ENCODE data around the gene CEP72. TPM values are rescaled to one million over a fixed set of nuclear protein-coding genes. Genes with fewer than 3 reads are reported as not detected.

Gene CEP72
- total RNA-seq, 1 experiment from 2014 or later, result 24.8 TPM

GRCh38 chr5:670396-671270 lies 58.5 kb downstream of the CEP72 start:
- no peak overlapping the region for H3K27ac Mint-ChIP-seq
- no peaks in the 10 kb centered on the region for H3K23me2 ChIP-seq (ENCODE audit: insufficient read length, low read depth, low read length, poor library complexity, severe bottlenecking)

More at GRCh38 chr5:670396-671270, 58.5 kb downstream of the CEP72 start:
- H3K4me2 ChIP-seq (ENCODE audit: insufficient read depth, insufficient read length, low read length), result no peak overlapping the region
- no peak overlapping the region for H2AK5ac ChIP-seq (ENCODE audit: insufficient read length, low read length)
- H3K9me3 Mint-ChIP-seq, result no peaks in the 10 kb centered on the region
- no peak overlapping the region for H2BK120ac ChIP-seq (ENCODE audit: low read depth, low read length, poor library complexity, severe bottlenecking)
- WGBS (ENCODE audit: extremely low coverage, insufficient read length, low lambda C conversion rate), result no CpG with 5 or more reads among the region's 33 CpGs
- no peak overlapping the region for H3K27ac ChIP-seq (ENCODE audit: insufficient read length, low read depth, low read length)
- H3K9ac ChIP-seq (ENCODE audit: extremely low read depth, insufficient read length, low read length), result no peak overlapping the region
- no peak overlapping the region for H2BK12ac ChIP-seq (ENCODE audit: insufficient read length, low read depth, low read length)
- no peak for TF ChIP-seq CTCF (conservative IDR thresholded peaks at IDR 0.05)
- no peak overlapping the region for H2BK5ac ChIP-seq (ENCODE audit: insufficient read length, low read length)
- no peak overlapping the region for H3K14ac ChIP-seq (ENCODE audit: insufficient read depth, low read length)
- H2BK20ac ChIP-seq (ENCODE audit: low read depth, low read length, poor library complexity, severe bottlenecking), result no peak overlapping the region
- H2BK15ac ChIP-seq (ENCODE audit: low read depth, low read length), result no peak overlapping the region
- no peak overlapping the region for H3T11ph ChIP-seq (ENCODE audit: low read length)
- DNase-seq, result peak; percentile 25
- H3K9me3 ChIP-seq (ENCODE audit: control insufficient read depth, low read depth, low read length), result no peaks in the 10 kb centered on the region
- H3K56ac ChIP-seq (ENCODE audit: insufficient read length, low read depth, low read length), result no peak overlapping the region
- H3K23ac ChIP-seq (ENCODE audit: insufficient read length, low read depth, low read length), result no peak overlapping the region
- no peaks in the 10 kb centered on the region for H3K79me2 ChIP-seq (ENCODE audit: insufficient read depth, low read length)
- H4K91ac ChIP-seq (ENCODE audit: insufficient read length, low read depth, low read length), result no peak overlapping the region
- no peaks in the 10 kb centered on the region for H3K27me3 ChIP-seq (ENCODE audit: insufficient read depth, low read length)
- no peak overlapping the region for H2AFZ ChIP-seq (ENCODE audit: low read length)
- H3K79me1 ChIP-seq (ENCODE audit: insufficient read depth, low read depth, low read length, poor library complexity, severe bottlenecking), result no peaks in the 10 kb centered on the region
- H4K8ac ChIP-seq (replicated peaks; ENCODE audit: insufficient read length, low read depth, low read length), result no peak overlapping the region
- H3K18ac ChIP-seq (ENCODE audit: insufficient read length, low read depth, low read length), result no peak overlapping the region
- no peak overlapping the region for H3K4ac ChIP-seq (ENCODE audit: low read depth, low read length)
- H3K4me1 Mint-ChIP-seq, result peaks cover 5 to 9% of the 10 kb centered on the region in 2 experiments
- H4K5ac ChIP-seq (ENCODE audit: insufficient read length, low read depth, low read length), result no peak overlapping the region
- no peaks in the 10 kb centered on the region for H4K20me1 ChIP-seq (ENCODE audit: control insufficient read depth, insufficient read depth, insufficient read length)
- H3K4me3 Mint-ChIP-seq, result no peak overlapping the region
- no peaks in the 10 kb centered on the region for H3K4me1 ChIP-seq (ENCODE audit: insufficient read depth, low read length)
- peaks cover 5 to 12% (median 12%) of the 10 kb centered on the region in 3 experiments; a peak in 6 of 7 replicates for H3K36me3 Mint-ChIP-seq (ENCODE audit: insufficient read depth in 1 of 3, low read depth in 3 of 3)
- peaks cover 22% of the 10 kb centered on the region for H3K27me3 Mint-ChIP-seq (ENCODE audit: low read depth)

All from H9 (cell line).